ENCODE measurements around the gene NLGN1.

NLGN1 gene

DNA sequence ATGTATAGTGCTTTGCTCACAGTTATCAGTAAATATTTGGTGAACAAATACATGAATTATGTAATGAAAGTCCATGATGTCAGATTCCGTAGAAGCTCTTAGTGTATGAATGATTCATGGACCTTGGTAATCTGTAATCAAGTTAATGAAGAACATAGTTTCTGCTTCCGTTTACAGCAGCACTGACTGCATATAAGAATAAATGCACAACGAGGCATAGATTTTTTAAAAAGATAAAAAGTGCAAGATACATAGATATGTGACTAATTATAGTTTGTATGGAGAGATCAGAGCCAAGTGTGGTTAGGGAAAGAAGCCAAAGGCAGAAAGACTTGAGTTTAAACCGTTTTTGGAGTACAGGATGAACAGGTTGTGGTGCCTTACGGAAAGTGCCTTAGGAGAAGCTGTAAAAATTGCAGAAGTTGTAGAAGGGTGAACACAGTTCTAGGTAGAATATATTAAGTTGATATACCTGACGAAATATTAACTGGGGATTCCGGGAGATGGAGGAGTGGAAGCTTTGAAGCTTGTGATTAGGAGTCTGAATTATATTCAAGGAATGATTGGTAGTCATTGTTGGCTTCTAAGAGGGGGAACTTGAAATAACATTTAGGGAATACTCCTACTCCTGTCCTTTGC lies 293.1 kb downstream of the NLGN1 start:
- peak; percentile 43 for DNase-seq (ENCODE audit: low read depth)
- TF ChIP-seq, protein P1, sequence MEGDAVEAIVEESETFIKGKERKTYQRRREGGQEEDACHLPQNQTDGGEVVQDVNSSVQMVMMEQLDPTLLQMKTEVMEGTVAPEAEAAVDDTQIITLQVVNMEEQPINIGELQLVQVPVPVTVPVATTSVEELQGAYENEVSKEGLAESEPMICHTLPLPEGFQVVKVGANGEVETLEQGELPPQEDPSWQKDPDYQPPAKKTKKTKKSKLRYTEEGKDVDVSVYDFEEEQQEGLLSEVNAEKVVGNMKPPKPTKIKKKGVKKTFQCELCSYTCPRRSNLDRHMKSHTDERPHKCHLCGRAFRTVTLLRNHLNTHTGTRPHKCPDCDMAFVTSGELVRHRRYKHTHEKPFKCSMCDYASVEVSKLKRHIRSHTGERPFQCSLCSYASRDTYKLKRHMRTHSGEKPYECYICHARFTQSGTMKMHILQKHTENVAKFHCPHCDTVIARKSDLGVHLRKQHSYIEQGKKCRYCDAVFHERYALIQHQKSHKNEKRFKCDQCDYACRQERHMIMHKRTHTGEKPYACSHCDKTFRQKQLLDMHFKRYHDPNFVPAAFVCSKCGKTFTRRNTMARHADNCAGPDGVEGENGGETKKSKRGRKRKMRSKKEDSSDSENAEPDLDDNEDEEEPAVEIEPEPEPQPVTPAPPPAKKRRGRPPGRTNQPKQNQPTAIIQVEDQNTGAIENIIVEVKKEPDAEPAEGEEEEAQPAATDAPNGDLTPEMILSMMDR (IDR thresholded peaks at IDR 0.05; ENCODE audit: control insufficient read depth, extremely low read depth, insufficient read depth): no peak
- no peak overlapping the region; the same call in 1 of the 2 replicates for H3K4me3 ChIP-seq (ENCODE audit: low read depth, low read length)

DNA sequence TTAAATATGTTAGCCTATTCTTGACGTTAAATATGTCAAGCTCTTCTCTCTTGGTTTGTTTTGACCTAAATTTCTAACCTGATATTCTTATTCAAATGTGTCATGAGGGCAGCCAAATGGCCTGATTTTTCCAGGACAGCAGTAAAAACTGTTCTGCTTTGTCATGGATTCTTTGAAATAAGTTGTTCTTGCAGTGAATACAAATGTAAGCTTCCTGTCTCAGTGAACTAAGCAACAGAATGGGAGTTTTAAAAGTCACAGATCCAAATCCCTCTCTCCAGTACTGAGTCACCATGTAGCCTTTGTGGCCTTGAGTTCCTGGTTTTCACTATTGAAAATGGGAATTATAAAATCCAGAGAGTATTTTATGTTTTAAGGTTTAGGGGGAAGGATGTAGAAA lies 301.8 kb downstream of the NLGN1 start:
- TF ChIP-seq, protein P1 (IDR thresholded peaks at IDR 0.05; ENCODE audit: control insufficient read depth, extremely low read depth, insufficient read depth): no peak
- no peak overlapping the region for H3K4me3 ChIP-seq (ENCODE audit: low read depth, low read length)
- no peak for DNase-seq (ENCODE audit: low read depth)

DNA sequence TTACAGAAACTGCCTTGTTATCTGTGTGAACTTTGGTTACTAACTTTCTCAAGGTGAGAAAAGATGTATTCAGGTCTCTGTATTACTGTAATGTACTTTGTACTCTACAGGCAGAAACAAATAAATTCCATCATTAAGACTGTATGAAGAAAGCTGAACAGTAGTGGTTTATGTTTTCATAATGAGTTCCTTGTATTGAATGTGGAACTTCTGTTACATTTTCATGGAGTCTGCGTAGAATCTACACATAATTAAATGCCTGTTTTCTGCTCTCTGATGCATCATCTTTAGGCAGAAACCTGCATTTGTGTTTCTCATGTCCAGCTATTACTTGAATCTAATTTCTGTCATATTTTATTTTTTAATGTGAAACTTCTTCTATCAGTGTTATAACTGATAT lies 302.8 kb downstream of the NLGN1 start:
- TF ChIP-seq, protein P1 (IDR thresholded peaks at IDR 0.05; ENCODE audit: control insufficient read depth, extremely low read depth, insufficient read depth): no peak
- no peak for DNase-seq (ENCODE audit: low read depth)
- H3K4me3 ChIP-seq (ENCODE audit: low read depth, low read length): no peak overlapping the region

DNA sequence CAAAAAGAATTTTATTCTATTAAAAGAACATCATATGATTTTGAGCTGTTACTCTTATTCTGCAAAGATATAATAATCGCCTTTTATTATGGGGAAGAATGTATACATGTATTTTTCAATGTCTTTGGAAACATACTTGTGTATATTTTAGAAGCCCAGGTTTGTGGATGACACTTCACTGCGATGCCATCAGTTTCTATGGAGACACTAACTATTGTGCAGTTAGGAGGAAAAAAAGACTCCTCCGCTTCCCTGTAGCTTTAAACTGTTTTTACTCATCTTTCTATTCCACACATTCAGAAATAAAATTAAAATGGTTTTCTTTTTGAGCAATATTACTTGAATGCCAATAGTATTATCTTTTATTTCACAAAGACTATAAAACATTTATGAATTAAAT lies 305.0 kb downstream of the NLGN1 start:
- TF ChIP-seq, protein P1 (IDR thresholded peaks at IDR 0.05; ENCODE audit: control insufficient read depth, extremely low read depth, insufficient read depth): no peak
- H3K4me3 ChIP-seq (ENCODE audit: low read depth, low read length): no peak overlapping the region
- DNase-seq (ENCODE audit: low read depth): no peak

DNA sequence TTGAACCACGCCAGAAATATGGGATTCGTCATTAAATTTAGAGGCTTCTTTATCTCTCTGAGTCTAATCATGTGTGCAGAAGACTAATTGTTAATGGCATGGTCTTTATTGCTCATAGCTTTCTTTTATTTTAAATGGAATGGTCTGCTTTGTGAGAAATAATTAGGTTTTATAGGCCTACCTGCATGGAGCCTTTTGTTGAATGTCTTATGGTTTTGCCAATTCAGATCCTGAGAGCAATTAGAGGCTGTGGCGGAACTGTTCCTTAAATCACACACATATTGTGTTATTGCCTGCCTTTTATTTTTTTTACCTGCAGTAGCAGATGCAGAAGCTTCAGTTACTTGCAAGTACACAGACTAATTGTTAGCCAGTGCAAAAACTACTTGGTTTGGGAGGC lies 306.2 kb downstream of the NLGN1 start:
- no peak overlapping the region for H3K4me3 ChIP-seq (ENCODE audit: low read depth, low read length)
- TF ChIP-seq, protein P1 (IDR thresholded peaks at IDR 0.05; ENCODE audit: control insufficient read depth, extremely low read depth, insufficient read depth): no peak
- no peak for DNase-seq (ENCODE audit: low read depth)

DNA sequence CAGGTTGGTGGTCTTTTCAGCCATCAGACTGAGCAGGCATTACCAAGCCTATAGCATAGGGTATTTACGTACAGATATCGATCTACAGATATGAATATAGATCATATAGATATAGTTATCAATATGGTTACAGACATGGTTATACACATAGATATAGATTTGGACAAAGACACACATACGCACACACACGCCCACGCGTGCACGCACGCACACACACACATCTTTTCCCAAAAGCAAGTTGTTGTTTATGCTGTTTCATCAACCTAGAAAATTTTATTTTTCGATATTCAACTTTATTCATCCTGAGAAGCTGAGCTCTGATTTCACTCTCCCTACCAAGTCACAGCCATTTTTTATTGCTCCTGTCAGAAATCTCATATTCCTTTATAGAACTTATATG lies 309.1 kb downstream of the NLGN1 start:
- TF ChIP-seq, protein P1 (IDR thresholded peaks at IDR 0.05; ENCODE audit: control insufficient read depth, extremely low read depth, insufficient read depth): no peak
- DNase-seq (ENCODE audit: low read depth): no peak
- H3K4me3 ChIP-seq (ENCODE audit: low read depth, low read length): no peak overlapping the region

DNA sequence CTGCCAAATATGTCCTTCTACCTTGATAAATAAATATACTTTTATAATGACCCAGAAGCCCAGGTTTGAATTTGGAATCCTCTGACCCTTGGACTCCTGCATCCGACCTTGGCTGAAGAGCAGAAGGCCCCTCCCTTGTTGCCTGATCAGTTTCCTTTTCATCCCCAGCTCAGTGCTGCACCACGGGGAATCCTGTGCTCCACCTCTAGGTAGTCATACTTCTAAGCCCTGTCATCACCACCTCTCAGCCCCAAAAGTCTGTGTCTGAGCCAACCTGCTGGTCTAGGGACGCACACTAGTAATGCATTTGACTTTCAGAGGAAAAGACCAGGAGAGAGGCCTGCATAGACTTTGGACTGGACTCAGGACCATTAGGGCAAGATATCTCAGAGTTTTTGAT lies 310.6 kb downstream of the NLGN1 start:
- TF ChIP-seq, protein P1 (IDR thresholded peaks at IDR 0.05; ENCODE audit: control insufficient read depth, extremely low read depth, insufficient read depth): no peak
- H3K4me3 ChIP-seq (ENCODE audit: low read depth, low read length): no peak overlapping the region
- DNase-seq (ENCODE audit: low read depth): no peak
